Fibroblast of lung (primary cell): ENCODE measurements around the gene MYO1H.

Experiments
- EZH2 ChIP-seq: IDR thresholded peaks from 2 replicates; pipeline ENCODE4 v1.5.1; 2012; ENCODE audit warnings: low read length, control low read depth, mild to moderate bottlenecking; ENCODE audit errors: missing control alignments
- TF ChIP-seq, protein P1 (sequence below), 2 donors: IDR thresholded peaks in 1 of 2; conservative IDR thresholded peaks in 1 of 2; 1 replicate in 1 of 2; 2 replicates in 1 of 2; pipeline ENCODE4 v1.5.1; 2011 to 2012; ENCODE audit warnings: low read length in 2 of 2, control low read depth in 1 of 2, inconsistent platforms in 1 of 2, low read depth in 1 of 2, mild to moderate bottlenecking in 1 of 2

DNA sequence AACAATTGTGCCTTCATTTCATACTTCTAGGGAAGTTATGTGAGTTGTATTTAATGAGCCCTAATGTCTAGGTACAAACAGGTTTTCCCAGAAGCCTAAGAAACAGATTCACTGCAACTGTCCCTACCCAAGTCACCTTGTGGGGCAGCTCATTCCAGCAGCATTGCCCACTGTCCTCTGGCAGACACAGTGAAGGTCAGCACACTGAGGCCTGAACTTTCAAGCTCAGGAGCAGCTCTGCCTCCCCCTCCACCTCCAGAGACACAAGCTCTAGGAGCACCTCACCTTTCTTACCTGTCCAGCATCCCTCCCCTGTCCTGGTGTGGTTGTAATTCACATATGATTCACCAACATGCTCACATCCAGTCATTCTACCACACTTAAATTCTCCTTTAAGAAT, 145.4 kb downstream of the MYO1H start:
- TF ChIP-seq, protein P1, sequence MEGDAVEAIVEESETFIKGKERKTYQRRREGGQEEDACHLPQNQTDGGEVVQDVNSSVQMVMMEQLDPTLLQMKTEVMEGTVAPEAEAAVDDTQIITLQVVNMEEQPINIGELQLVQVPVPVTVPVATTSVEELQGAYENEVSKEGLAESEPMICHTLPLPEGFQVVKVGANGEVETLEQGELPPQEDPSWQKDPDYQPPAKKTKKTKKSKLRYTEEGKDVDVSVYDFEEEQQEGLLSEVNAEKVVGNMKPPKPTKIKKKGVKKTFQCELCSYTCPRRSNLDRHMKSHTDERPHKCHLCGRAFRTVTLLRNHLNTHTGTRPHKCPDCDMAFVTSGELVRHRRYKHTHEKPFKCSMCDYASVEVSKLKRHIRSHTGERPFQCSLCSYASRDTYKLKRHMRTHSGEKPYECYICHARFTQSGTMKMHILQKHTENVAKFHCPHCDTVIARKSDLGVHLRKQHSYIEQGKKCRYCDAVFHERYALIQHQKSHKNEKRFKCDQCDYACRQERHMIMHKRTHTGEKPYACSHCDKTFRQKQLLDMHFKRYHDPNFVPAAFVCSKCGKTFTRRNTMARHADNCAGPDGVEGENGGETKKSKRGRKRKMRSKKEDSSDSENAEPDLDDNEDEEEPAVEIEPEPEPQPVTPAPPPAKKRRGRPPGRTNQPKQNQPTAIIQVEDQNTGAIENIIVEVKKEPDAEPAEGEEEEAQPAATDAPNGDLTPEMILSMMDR (conservative IDR thresholded peaks at IDR 0.05 in 1 of 2, IDR thresholded peaks at IDR 0.05 in 1 of 2; ENCODE audit: low read depth in 1 of 2, low read length in 2 of 2) = no peak
- no peak for TF ChIP-seq EZH2
